Esophagus muscularis mucosa (tissue), 2 donors: ENCODE data around the gene GLRX5.

ENCODE experiments used
- POLR2A ChIP-seq: fragments of 450-650 bp; IDR thresholded peaks from one replicate; pipeline ENCODE4 v1.6.1; 2017; ENCODE audit warnings: antibody characterized with exemption, moderate library complexity, mild to moderate bottlenecking, low read depth
- POLR2AphosphoS5 ChIP-seq, 2 donors: sonication (generic); formaldehyde crosslinking; IDR thresholded peaks; one replicate each; pipeline ENCODE4 v1.6.1; 2017; ENCODE audit warnings: antibody characterized with exemption in 2 of 2

GRCh38 chr14:95540236-95540855 is 5.5 kb downstream of the GLRX5 start:
- TF ChIP-seq POLR2AphosphoS5 (IDR thresholded peaks at IDR 0.05) (no peak), POLR2A (no peak)
